Lower leg skin (tissue), 3 donors: Measurements from ENCODE around the gene RIPPLY3.

Experiments used
- POLR2A ChIP-seq, 2 donors: fragments of 450-650 bp; IDR thresholded peaks; one replicate each; pipeline ENCODE4 v1.6.1; 2016 to 2017; ENCODE audit warnings: antibody characterized with exemption in 2 of 2, mild to moderate bottlenecking in 1 of 2, moderate library complexity in 1 of 2
- TF ChIP-seq, protein P1 (sequence below), 3 donors: fragments of 450-650 bp; IDR thresholded peaks; one replicate each; pipeline ENCODE4 v1.5.1; 2016; ENCODE audit warnings: antibody characterized with exemption in 3 of 3, mild to moderate bottlenecking in 3 of 3, moderate library complexity in 2 of 3

DNA sequence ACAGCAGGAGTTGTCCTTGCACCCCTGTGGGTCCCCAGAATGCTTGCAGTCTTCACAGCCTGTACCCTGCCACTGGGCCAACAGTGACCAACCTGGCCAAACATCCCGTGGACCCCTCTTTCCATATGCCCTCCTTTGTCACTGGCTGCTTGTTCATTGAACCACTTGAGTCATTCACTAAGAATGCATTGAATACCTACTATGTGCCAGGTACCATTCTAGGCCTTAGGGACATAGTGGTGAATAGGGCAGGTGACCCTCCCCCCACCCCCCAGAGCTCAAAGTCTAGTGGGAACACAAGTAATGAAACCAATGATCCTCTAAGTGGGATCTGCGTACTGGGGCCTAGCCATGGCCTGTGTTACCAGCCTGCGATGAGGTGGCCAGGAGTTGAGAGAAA lies 38.1 kb downstream of the RIPPLY3 start:
- TF ChIP-seq, protein P1, sequence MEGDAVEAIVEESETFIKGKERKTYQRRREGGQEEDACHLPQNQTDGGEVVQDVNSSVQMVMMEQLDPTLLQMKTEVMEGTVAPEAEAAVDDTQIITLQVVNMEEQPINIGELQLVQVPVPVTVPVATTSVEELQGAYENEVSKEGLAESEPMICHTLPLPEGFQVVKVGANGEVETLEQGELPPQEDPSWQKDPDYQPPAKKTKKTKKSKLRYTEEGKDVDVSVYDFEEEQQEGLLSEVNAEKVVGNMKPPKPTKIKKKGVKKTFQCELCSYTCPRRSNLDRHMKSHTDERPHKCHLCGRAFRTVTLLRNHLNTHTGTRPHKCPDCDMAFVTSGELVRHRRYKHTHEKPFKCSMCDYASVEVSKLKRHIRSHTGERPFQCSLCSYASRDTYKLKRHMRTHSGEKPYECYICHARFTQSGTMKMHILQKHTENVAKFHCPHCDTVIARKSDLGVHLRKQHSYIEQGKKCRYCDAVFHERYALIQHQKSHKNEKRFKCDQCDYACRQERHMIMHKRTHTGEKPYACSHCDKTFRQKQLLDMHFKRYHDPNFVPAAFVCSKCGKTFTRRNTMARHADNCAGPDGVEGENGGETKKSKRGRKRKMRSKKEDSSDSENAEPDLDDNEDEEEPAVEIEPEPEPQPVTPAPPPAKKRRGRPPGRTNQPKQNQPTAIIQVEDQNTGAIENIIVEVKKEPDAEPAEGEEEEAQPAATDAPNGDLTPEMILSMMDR (IDR thresholded peaks at IDR 0.05): no peak
- no peak for TF ChIP-seq POLR2A (IDR thresholded peaks at IDR 0.05)
